Prostate gland (tissue), 2 donors: ENCODE measurements around the gene KRTAP10-5.

ENCODE experiments used
- POLR2A ChIP-seq: fragments of 450-650 bp; IDR thresholded peaks from one replicate; pipeline ENCODE4 v1.6.1; 2016; ENCODE audit warnings: antibody characterized with exemption, mild to moderate bottlenecking
- TF ChIP-seq, protein P1 (sequence below), 4 experiments: fragments of 200-600 bp in 2 of 4; fragments of 450-650 bp in 2 of 4; sonication (generic) in 2 of 4; IDR thresholded peaks; 1 replicate in 3 of 4; 2 replicates in 1 of 4; pipeline ENCODE4 v1.5.1; 2016 to 2019; ENCODE audit warnings: antibody characterized with exemption in 4 of 4, mild to moderate bottlenecking in 2 of 4, moderate library complexity in 2 of 4

- TF ChIP-seq, protein P1, sequence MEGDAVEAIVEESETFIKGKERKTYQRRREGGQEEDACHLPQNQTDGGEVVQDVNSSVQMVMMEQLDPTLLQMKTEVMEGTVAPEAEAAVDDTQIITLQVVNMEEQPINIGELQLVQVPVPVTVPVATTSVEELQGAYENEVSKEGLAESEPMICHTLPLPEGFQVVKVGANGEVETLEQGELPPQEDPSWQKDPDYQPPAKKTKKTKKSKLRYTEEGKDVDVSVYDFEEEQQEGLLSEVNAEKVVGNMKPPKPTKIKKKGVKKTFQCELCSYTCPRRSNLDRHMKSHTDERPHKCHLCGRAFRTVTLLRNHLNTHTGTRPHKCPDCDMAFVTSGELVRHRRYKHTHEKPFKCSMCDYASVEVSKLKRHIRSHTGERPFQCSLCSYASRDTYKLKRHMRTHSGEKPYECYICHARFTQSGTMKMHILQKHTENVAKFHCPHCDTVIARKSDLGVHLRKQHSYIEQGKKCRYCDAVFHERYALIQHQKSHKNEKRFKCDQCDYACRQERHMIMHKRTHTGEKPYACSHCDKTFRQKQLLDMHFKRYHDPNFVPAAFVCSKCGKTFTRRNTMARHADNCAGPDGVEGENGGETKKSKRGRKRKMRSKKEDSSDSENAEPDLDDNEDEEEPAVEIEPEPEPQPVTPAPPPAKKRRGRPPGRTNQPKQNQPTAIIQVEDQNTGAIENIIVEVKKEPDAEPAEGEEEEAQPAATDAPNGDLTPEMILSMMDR (IDR thresholded peaks at IDR 0.05), result no peak
- TF ChIP-seq POLR2A, result no peak
Measured at GRCh38 chr21:44603911-44604310, 23.5 kb upstream of the KRTAP10-5 start.
